Upper lobe of left lung (tissue), 4 donors: Measurements from ENCODE around the gene ABCA13.

Source experiments
- POLR2A ChIP-seq, 4 donors: fragments of 450-650 bp; IDR thresholded peaks; one replicate each; pipeline ENCODE4 v1.5.1; 2016 to 2017; ENCODE audit warnings: antibody characterized with exemption in 4 of 4, mild to moderate bottlenecking in 2 of 4
- POLR2AphosphoS5 ChIP-seq, 2 donors: sonication (generic); formaldehyde crosslinking; IDR thresholded peaks; one replicate each; pipeline ENCODE4 v1.5.1; 2017; ENCODE audit warnings: antibody characterized with exemption in 2 of 2

- no peak for TF ChIP-seq POLR2AphosphoS5 (IDR thresholded peaks at IDR 0.05)
- no peak for TF ChIP-seq POLR2A (IDR thresholded peaks at IDR 0.05)
Observed at GRCh38 chr7:48506569-48506968, 335.3 kb downstream of the ABCA13 start.
